Measurements from ENCODE around the gene RALGPS2.

DNA sequence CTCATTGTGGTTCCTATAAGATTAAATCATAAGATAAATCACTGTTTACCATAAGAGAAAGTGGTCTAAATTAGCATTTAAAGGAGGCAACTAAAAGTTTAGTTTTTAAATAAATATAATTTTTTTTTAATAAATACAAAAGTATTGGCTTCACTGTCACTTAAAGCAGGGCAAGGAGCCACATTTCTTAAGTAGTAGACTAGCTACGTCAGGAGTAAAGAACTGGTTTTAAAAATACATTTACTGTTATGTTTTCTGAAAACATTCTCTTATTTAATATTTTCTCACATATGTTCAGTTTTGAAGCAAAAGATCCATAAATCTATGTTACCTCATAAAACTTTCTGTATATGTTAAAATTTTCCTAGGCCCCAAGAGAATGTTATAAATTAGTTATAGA is 143.7 kb downstream of the RALGPS2 start:
- TF ChIP-seq POLR2A (IDR thresholded peaks at IDR 0.05; ENCODE audit: control extremely low read depth in 1 of 2, low read depth in 2 of 2, low read length in 2 of 2), result no peak
- no peak for TF ChIP-seq TEAD4 (IDR thresholded peaks at IDR 0.05; ENCODE audit: low read depth, low read length)
- TF ChIP-seq CEBPB (IDR thresholded peaks at IDR 0.05; ENCODE audit: low read depth, low read length), result no peak
- TF ChIP-seq EP300 (IDR thresholded peaks at IDR 0.05; ENCODE audit: borderline replicate concordance in 1 of 2, low read depth in 2 of 2, low read length in 2 of 2), result no peak
- no peak for TF ChIP-seq CHD2 (IDR thresholded peaks at IDR 0.05; ENCODE audit: low read length)
- TF ChIP-seq ASH2L (IDR thresholded peaks at IDR 0.05; ENCODE audit: low read length), result no peak
- TF ChIP-seq, protein P1, sequence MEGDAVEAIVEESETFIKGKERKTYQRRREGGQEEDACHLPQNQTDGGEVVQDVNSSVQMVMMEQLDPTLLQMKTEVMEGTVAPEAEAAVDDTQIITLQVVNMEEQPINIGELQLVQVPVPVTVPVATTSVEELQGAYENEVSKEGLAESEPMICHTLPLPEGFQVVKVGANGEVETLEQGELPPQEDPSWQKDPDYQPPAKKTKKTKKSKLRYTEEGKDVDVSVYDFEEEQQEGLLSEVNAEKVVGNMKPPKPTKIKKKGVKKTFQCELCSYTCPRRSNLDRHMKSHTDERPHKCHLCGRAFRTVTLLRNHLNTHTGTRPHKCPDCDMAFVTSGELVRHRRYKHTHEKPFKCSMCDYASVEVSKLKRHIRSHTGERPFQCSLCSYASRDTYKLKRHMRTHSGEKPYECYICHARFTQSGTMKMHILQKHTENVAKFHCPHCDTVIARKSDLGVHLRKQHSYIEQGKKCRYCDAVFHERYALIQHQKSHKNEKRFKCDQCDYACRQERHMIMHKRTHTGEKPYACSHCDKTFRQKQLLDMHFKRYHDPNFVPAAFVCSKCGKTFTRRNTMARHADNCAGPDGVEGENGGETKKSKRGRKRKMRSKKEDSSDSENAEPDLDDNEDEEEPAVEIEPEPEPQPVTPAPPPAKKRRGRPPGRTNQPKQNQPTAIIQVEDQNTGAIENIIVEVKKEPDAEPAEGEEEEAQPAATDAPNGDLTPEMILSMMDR (IDR thresholded peaks at IDR 0.05; ENCODE audit: control extremely low read depth in 1 of 3, insufficient read depth in 1 of 3, low read depth in 1 of 3, low read length in 3 of 3), result no peak
- TF ChIP-seq MAFK (IDR thresholded peaks at IDR 0.05; ENCODE audit: low read depth, low read length), result no peak
- TF ChIP-seq HDAC2 (IDR thresholded peaks at IDR 0.05; ENCODE audit: borderline replicate concordance in 1 of 2, low read depth in 2 of 2, low read length in 2 of 2), result no peak
- no peak for TF ChIP-seq YY1 (IDR thresholded peaks at IDR 0.05; ENCODE audit: low read depth, low read length)
- no peak for TF ChIP-seq POLR2AphosphoS5 (IDR thresholded peaks at IDR 0.05; ENCODE audit: low read depth, low read length)
